Measurements from ENCODE around the gene CXorf58. TPM values are rescaled to one million over a fixed set of nuclear protein-coding genes. Genes with fewer than 3 reads are reported as not detected.
"Not testable (repeated sequence)": the region's sequence is repeated elsewhere in the genome, so short reads cannot be mapped to it uniquely, and the experiment has no call there.

The CXorf58 gene
- not detected in 2 replicates for total RNA-seq

- peak; percentile 93 to 95 for DNase-seq (ENCODE audit: low read depth in 2 of 2)
Observed at GRCh38 chrX:23907498-23908218, at the start of gene CXorf58, which contains the start of gene APOO. TSS of gene CXorf58 (plus strand) at chrX:23908006. CDS start at chrX:23910303, 2,297 bp downstream. TSS of gene APOO (minus strand) at chrX:23907938. CDS start at chrX:23907702, 236 bp downstream.

- not testable (repeated sequence) for DNase-seq (ENCODE audit: low read depth in 2 of 2)
Observed at GRCh38 chrX:23859238-23859637, 48.6 kb upstream of the CXorf58 start.

- no peak for DNase-seq (ENCODE audit: low read depth in 2 of 2)
Observed at GRCh38 chrX:23861215-23861896, 46.5 kb upstream of the CXorf58 start.

GRCh38 chrX:23861952-23862351 lies 45.9 kb upstream of the CXorf58 start:
- DNase-seq (ENCODE audit: low read depth in 2 of 2) = not testable (repeated sequence)

GRCh38 chrX:23864742-23865326 lies 43.0 kb upstream of the CXorf58 start:
- no peak for DNase-seq (ENCODE audit: low read depth in 2 of 2)

- DNase-seq (ENCODE audit: low read depth in 2 of 2) = no peak
Observed at GRCh38 chrX:23870041-23870440, 37.8 kb upstream of the CXorf58 start.

GRCh38 chrX:23871905-23872546 lies 35.8 kb upstream of the CXorf58 start:
- DNase-seq (ENCODE audit: low read depth in 2 of 2) = peak in 1 of 2 donors; percentile 11

- DNase-seq (ENCODE audit: low read depth in 2 of 2) = no peak
Observed at GRCh38 chrX:23879380-23880090, 28.3 kb upstream of the CXorf58 start.

- DNase-seq (ENCODE audit: low read depth in 2 of 2) = peak; percentile 51 to 67
Observed at GRCh38 chrX:23883737-23884354, 24.0 kb upstream of the CXorf58 start.

GRCh38 chrX:23884427-23885024 lies 23.3 kb upstream of the CXorf58 start:
- peak; percentile 47 to 76 for DNase-seq (ENCODE audit: low read depth in 2 of 2)

- DNase-seq (ENCODE audit: low read depth in 2 of 2) = no peak
Observed at GRCh38 chrX:23885803-23886202, 22.0 kb upstream of the CXorf58 start.

GRCh38 chrX:23887451-23887850 lies 20.4 kb upstream of the CXorf58 start:
- no peak for DNase-seq (ENCODE audit: low read depth in 2 of 2)

GRCh38 chrX:23887918-23888317 lies 19.9 kb upstream of the CXorf58 start:
- DNase-seq (ENCODE audit: low read depth in 2 of 2) = no peak

- no peak for DNase-seq (ENCODE audit: low read depth in 2 of 2)
Observed at GRCh38 chrX:23888887-23889501, 18.8 kb upstream of the CXorf58 start.

- no peak for DNase-seq (ENCODE audit: low read depth in 2 of 2)
Observed at GRCh38 chrX:23890933-23891332, 16.9 kb upstream of the CXorf58 start.

- DNase-seq (ENCODE audit: low read depth in 2 of 2) = not testable (repeated sequence)
Observed at GRCh38 chrX:23894993-23895392, 12.8 kb upstream of the CXorf58 start.

- not testable (repeated sequence) for DNase-seq (ENCODE audit: low read depth in 2 of 2)
Observed at GRCh38 chrX:23896539-23896938, 11.3 kb upstream of the CXorf58 start.

- peak in 1 of 2 donors; percentile 26 for DNase-seq (ENCODE audit: low read depth in 2 of 2)
Observed at GRCh38 chrX:23896981-23897380, 10.8 kb upstream of the CXorf58 start.

- DNase-seq (ENCODE audit: low read depth in 2 of 2) = peak in 1 of 2 donors; percentile 58
Observed at GRCh38 chrX:23898412-23898959, 9.3 kb upstream of the CXorf58 start.
